Stimulated activated naive CD4-positive, alpha-beta T cell (primary cell): ENCODE measurements around the gene DGAT2L6.
"Not testable (repeated sequence)": the region's sequence is repeated elsewhere in the genome, so short reads cannot be mapped to it uniquely, and the experiment has no call there.

Experiments
- DNase-seq, 6 experiments: peaks; one replicate each; lab custom pipeline; 2025; lab: John Stamatoyannopoulos, UW

The DGAT2L6 gene

DNA sequence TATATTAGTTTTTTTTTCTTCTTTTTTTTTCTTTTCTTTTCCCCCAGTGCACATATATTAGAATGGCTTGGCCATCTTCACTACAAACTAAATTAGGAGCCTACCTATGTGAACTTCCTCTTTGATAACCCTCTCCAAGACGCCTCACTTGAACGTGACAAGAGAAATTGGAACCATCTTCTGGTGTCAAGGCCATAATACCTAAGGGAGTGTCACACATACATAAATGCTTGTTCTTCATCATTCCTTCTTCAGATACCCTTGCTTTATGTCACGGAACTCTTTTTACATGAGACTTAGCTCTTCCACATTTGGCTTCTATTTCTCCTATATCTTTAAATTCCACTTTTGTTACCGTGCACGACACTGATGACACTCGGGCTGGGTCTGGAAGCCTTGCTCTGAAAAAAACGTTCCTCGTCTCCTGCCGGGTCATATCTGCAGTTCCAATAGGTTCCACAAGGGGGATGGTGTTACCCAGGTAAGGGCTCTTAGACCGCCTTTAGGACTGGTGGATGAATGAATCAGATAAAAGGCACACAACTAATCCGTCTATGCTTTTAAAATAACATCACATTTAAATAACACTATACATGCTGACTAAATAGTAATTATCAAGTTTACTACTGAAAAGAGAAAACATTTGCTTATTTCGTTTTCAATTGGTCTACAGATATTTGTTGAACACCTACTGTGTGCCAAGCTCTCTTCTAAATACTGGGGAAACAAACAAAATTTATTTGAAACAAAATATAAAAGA lies 19.9 kb downstream of the DGAT2L6 start:
- peak; percentile 6 to 66 (median 22) for DNase-seq

DNA sequence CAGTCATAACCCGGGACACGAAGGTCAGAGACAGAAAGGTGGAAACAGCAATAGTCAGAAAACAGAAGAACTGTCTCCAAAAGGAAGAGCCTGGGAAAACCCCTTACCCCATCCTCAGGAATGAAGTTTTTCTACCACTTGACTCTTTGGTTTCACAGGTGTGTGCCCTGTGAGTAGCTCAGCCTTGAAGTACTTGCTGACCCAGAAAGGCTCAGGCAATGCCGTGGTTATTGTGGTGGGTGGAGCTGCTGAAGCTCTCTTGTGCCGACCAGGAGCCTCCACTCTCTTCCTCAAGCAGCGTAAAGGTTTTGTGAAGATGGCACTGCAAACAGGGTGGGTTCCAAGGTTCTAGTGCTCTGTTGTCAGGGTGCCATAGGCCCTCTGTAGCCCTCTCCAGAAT lies 24.4 kb downstream of the DGAT2L6 start:
- DNase-seq: no peak

DNA sequence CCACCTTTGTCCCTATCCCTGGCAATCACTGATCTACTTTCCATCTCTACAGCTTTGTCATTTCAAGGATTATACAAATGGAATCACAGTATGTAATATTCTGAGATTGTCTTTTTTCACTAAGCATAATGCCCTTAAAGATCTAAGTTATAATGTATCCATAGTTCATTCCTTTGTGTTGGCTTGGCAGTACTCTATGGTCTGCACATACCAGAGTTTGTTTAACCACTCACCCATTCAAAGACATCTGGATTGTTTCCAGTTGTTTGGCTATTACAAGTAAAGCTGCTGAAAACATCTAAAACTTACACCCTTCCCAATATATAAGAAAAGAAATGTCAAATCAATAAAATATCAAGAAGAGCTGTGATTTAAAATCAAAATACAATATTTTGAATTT lies 31.2 kb downstream of the DGAT2L6 start:
- no peak for DNase-seq

DNA sequence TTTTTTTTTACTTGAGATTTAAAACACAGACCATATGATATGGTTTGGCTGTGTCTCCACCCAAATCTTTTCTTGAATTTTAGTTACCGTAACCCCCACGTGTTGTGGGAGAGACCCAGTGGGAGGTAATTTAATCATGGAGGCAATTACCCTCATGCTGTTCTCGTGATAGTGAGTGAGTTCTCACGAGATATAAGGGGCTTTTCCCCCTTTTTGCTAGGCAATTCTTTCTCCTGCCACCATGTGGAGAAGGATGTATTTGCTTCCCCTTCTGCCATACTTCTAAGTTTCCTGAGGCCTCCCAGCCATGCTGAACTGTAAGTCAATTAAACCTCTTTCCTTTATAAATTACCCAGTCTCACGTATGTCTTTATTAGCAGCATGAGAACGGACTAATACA lies 32.3 kb downstream of the DGAT2L6 start:
- DNase-seq: not testable (repeated sequence)

DNA sequence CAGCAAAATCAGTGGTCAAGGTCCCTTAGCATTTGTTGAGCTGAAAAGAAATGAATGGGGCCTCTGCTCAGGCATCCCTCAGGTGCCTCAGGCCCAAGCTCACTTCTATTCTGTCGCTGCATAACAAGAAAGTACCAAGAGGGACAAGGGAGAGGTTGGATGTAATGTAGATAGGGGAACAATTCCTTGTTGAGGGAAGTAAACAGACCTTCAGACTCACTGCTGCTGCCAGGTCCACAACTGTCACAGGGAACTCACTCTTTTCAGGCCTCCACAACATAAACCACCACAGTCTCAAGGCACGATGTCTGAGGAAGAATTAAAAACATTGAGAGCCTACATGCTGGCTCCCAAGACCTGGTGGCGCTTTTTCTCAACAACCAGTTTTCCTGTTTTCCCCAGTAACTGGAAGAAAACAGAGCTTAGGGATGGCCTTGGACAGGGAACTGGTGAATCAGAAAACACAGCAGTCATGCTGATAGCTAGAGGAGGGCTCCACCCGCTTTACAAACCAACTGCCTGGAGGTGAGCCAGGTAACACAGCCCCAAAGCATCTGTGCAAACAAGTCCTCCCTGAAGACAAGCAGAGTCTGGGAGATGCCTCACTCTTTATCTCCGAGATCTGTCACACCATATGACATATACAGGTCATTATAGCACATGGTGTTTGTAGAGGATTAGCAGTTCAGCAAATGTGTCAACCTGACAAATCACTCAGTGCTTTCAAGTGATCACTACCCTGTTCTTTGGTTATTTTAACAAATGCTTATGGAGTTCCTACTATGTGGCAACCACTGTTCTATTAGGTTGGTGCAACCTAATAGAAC lies 42.9 kb downstream of the DGAT2L6 start:
- no peak for DNase-seq

DNA sequence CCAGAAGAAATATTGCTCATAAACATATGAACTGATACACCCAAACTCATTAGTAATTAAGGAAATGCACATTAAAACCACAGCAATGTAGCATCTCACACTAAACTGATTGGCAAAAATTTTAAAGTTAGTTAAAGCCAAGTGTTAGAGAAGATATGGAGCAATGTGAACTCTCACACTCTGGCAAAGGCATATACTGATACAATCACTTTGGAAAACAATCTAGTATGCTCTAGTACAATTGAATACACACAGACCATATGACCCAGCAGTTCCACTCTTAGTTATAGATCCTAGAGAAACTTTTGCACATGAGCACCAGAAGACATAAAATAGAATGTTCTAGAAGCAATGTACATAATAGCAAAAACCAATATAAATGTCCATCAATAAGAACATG lies 48.8 kb downstream of the DGAT2L6 start:
- no peak for DNase-seq

DNA sequence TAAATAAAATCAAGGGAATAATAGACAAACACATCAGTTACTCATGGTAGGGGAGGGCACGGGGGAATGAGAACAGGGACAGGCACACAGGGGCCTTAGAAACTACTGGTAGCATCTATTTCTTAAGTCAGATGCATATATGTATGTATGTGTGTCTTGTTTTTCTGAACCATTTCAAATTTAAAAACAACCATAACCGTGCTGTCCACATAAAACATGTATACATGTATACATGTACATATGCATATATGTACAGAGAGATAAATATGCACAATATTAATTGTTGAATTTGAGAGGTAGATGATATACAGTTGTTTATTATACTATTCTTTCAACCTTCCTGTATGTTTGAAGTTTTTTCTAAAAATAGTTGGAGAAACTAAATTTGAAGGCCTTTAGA lies 49.4 kb downstream of the DGAT2L6 start:
- DNase-seq: no peak

DNA sequence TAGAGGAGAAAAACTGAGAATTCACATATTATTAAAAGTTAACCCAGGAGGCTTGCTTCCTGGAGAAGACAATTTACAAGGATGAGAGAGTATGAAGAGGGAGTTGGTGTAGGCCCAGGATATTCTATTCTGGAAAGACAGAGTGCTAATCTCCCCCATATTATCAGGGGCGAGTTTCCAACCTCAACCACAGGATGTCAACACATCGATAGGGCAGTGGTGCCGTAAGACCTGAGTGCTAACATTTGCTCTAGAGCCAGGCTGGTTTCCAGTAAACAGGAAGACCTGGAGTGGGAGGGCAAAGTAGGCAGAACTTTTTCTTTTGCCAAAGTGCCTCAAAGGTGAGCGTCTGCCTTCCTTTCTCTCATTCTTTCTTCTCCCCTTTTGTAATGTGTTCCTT lies 54.4 kb downstream of the DGAT2L6 start:
- no peak for DNase-seq

DNA sequence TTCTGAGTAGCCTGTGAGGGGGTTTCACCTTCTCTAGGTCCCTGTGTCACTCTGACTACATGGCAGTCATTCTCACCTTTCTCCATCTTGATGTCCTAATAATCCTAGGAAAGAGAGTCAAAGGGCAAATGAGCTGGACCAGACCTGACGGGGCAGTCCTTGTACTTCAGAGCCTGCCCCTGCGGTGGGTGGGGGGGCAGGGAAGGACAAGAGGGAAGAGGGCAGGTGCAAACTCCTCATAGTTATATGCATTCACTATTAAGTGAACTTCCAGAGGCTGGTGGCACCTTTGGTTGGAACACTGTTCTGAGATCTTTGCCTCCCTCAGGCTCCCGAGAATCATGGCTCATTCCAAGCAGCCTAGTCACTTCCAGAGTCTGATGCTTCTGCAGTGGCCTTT lies 57.1 kb downstream of the DGAT2L6 start, which contains the start of gene AWAT1:
Gene AWAT1 (plus strand): TSS at position 301 of the 400 bp plus-strand sequence. CDS start 41 bp downstream, at position 342.
- DNase-seq: no peak

DNA sequence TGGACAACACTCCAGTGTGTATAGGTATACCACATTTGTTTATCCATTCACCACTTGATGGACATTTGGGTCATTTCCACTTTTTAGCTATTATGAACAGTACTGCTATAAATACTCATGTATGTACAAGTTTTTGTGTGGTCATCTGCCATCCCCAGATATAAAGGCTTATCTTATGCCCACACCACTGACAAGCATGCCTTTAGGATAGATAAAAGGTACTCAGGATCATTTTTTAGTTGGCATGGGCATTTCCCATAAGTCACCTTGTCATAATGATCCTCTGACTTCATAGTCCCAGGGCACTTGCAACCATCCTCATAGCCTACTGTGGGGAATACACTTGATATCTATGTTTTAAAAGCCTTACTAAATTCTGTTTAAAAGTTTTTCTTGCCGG lies 63.5 kb downstream of the DGAT2L6 start:
- DNase-seq: no peak

DNA sequence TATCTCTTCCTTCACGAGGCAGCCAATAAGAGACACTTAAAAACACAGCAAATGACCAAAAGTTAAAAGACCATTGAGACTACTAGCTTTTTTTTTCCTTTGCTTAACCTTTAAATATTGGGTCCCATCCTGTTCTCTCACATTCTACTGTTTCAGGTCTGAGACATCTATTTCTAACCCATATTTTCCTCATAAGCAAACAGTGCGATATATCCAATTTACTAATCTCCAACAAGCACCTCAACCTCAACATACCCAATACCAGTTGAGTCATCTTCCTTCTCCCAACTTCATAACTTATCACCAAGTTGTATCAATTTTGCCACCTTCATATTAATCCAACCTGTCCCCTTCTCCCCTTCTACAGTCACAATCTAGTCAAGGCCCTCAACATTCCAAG lies 64.2 kb downstream of the DGAT2L6 start:
- no peak for DNase-seq

DNA sequence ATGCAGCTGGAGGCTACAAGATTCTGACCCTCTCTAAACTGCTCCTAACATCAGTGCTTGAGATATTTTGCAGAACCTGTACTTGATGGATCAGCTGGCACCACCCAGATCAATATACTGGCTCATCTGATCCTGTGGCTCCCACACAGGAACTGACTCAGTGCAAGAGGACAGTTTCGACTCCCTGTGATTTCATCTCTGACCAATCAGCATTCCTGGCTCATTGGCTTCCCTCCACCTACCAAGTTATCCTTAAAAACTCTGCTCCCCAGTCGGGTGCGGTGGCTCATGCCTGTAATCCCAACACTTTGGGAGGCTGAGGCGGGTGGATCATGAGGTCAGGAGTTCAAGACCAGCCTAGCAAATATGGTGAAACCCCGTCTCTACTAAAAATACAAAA lies 66.3 kb downstream of the DGAT2L6 start:
- not testable (repeated sequence) for DNase-seq

DNA sequence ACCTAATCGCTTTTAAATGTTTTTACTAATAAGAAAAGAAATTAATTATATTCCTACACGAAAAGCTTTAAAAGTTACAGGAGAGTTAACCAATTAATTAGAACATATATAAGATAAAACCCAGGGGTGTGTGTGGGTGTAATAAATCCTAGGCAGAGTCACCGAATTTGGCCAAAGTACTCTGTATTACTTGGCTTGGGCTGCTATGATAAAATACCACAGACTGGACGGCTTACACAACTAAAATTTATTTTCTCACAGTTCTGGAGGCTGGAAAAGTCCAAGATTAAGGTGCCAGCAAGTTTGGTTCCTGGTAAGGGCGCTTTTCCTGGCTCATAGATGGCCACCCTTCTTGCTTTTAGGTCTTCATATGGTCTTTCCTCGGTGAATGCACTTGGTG lies 67.6 kb downstream of the DGAT2L6 start:
- DNase-seq: no peak

DNA sequence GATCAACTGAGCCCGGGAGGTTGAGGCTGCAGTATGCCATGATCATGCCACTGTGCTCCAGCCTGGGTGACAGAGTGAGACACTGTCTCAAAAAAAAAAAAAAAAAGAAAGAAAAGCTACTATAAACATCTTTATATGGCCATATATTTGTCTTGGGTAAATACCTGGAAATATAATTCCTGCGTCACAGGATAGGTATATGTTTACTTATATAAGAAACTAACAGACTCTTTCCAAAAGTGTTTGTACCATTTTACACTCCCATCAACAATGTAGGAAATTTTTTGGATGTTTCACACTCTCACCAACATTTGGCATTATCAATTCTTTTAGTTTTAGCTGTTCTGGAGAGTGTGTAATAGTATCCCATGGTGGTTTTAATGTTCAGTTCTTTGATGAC lies 70.0 kb downstream of the DGAT2L6 start:
- no peak for DNase-seq

DNA sequence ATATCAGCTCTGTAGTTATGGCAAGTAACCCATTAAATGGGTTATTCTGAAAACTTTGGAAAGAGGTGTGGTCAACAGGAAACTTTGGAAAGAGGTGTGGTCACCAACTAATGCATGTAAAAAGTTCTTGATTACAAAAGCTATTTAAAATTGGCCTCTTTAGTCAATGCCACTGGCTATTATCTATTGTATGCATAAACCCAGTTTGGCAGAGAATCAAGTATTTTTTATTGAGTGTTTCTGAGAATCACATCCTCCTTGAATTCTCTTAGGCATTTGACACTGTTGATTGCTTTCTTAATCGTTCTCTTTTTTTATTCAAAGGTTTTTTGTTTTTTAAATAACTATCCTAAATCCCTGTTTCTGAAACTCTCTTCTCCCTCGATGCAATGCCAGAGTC lies 75.2 kb downstream of the DGAT2L6 start:
- no peak for DNase-seq

DNA sequence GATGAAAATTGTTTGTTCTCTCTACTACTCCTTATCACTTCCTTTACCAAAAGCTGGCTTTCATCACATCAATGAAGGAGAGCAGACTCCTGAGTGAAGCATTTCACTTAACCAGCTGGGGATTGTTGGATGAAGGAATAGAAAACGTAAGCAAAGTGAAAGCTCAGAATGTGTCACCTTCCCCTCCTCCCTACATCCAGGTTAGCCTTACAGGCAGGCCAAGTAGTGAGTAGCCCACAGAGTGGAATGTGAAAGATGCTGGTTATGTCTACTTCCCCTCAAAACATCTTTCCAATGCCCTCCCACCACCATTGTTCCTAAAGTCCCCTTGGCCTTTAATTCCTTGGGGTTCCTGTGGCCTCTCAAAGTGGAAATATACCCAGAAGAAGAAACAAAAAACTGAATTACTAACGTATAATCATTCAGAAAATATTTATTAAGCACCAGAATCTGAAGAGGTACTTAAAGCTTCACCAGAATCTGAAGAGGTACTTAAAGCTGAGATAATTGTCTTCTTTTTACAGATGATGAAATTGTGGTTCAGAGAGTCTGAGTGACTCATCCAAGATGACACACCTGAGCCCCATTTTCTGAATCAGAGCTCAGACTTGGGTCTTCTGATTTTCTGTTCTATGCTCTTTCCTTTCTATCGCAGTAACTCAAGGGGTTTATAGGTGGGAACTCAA lies 76.2 kb downstream of the DGAT2L6 start:
- DNase-seq: no peak

DNA sequence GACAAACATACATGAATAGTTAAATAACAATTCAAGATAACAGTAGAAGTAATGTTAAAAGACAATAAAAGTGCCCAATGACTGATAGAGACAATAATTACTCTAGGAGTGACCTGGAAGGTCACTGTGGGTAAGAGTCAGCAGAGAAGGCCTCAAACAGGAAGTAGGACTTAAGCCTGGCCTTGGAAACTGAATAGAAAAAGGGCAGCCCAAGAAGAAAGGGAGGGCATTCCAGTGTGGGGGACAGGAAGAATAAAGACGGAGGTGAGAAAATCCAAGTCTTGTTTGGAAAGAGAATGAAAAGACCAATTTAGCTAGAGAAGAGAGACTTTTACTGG lies 76.7 kb downstream of the DGAT2L6 start:
- DNase-seq: no peak

DNA sequence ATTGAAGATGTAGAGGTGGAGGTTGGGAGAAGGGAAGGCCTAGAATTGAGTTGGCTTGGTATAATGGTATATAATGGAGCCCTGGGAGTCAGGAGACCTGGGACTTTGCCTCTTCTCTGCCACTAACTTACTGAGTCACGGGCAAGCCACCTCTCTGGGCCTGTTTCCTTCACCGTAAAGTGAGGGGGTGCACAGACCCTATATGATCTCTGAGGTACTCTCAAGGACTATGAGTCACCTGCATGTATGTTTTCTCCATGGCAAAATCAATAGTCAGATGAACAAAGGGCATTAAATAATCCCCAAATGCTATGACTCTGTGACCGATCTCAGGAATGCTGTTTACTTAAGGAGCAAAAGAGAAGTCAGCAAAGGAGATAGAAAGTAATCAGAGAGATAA lies 77.6 kb downstream of the DGAT2L6 start:
- no peak for DNase-seq
